Measurements from ENCODE around the gene NEMP2. TPM values are rescaled to one million over a fixed set of nuclear protein-coding genes. Genes with fewer than 3 reads are reported as not detected.

The NEMP2 gene
- total RNA-seq, 2 experiments from 2014 or later: 11.6 to 12.2 TPM

DNA sequence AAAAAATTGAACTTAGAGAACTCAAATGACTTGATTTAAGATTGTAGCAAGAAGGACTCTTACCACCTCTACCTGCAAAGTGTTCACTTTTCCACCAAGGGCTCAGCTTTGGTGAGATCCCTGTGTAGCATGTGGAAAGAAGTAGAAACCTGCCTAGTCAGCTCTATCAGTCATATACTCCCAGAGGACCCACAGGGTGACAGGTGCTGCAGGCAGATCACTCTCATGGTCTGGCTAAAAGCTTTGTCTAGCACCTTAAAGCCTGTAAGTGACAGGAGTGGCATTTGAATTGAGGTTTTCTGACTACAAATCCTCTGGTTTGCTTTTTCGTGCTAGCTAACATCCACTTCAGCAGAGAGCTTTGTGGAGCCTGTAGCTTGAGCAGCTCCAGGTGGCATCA lies 18.7 kb upstream of the NEMP2 start:
- Histone ChIP-seq H3K27me3 (ENCODE audit: control insufficient read depth in 1 of 2, insufficient read depth in 2 of 2, low read length in 2 of 2) (no peaks in the 10 kb centered on the region), H3K36me3 (ENCODE audit: insufficient read depth, low read length) (no peaks in the 10 kb centered on the region), H3K4me1 (ENCODE audit: insufficient read depth, low read length) (no peaks in the 10 kb centered on the region), H3K27ac (ENCODE audit: low read depth in 1 of 2, low read length in 2 of 2) (no peak overlapping the region), H3K9me3 (ENCODE audit: control insufficient read depth in 1 of 2, insufficient read depth in 1 of 2, low read length in 2 of 2) (peaks cover 0 to 4% of the 10 kb centered on the region in 2 experiments), H3K4me3 (ENCODE audit: low read length) (no peak overlapping the region)
- DNase-seq: no peak
- TF ChIP-seq CTCF (IDR thresholded peaks at IDR 0.05): no peak
- ChIA-PET CTCF (no interaction called here), POLR2A (interaction anchor here (0.9 kb wide), 1 partner anchor 20 kb away, joined by 3 read pairs; no protein-coding TSS in a partner anchor)
- Mint-ChIP-seq H3K9me3 (no peaks in the 10 kb centered on the region), H3K27me3 (no peaks in the 10 kb centered on the region), H3K4me3 (no peak overlapping the region), H3K27ac (no peak overlapping the region), H3K4me1 (ENCODE audit: low read depth) (peaks cover 10% of the 10 kb centered on the region), H3K36me3 (ENCODE audit: low read depth) (no peaks in the 10 kb centered on the region)
- intact Hi-C loops (cut with DNase I, micrococcal nuclease): no loop called here
- no peak for ATAC-seq (ENCODE audit: poor library complexity)

GRCh38 chr2:190551928-190552327 lies 17.4 kb upstream of the NEMP2 start:
- H3K27me3 ChIP-seq (ENCODE audit: control insufficient read depth in 1 of 2, insufficient read depth in 2 of 2, low read length in 2 of 2): no peaks in the 10 kb centered on the region
- intact Hi-C loops (cut with DNase I, micrococcal nuclease): no loop called here
- no peaks in the 10 kb centered on the region for H3K9me3 Mint-ChIP-seq
- no peak overlapping the region for H3K4me3 Mint-ChIP-seq
- no peak for TF ChIP-seq CTCF (IDR thresholded peaks at IDR 0.05)
- peaks cover 0 to 4% of the 10 kb centered on the region in 2 experiments for H3K9me3 ChIP-seq (ENCODE audit: control insufficient read depth in 1 of 2, insufficient read depth in 1 of 2, low read length in 2 of 2)
- H3K36me3 Mint-ChIP-seq (ENCODE audit: low read depth): no peaks in the 10 kb centered on the region
- H3K36me3 ChIP-seq (ENCODE audit: insufficient read depth, low read length): no peaks in the 10 kb centered on the region
- no peaks in the 10 kb centered on the region for H3K4me1 ChIP-seq (ENCODE audit: insufficient read depth, low read length)
- POLR2A ChIA-PET: interaction anchor here (1.1 kb wide), 1 partner anchor 37 kb away, joined by 3 read pairs; no protein-coding TSS in a partner anchor
- H3K4me3 ChIP-seq (ENCODE audit: low read length): no peak overlapping the region
- ATAC-seq (ENCODE audit: poor library complexity): peak; percentile 64
- peak in 1 of 14 experiments; percentile 49 for DNase-seq
- H3K27ac ChIP-seq (ENCODE audit: low read depth in 1 of 2, low read length in 2 of 2): no peak overlapping the region
- CTCF ChIA-PET: no interaction called here
- H3K27me3 Mint-ChIP-seq: no peaks in the 10 kb centered on the region
- H3K27ac Mint-ChIP-seq: no peak overlapping the region
- H3K4me1 Mint-ChIP-seq (ENCODE audit: low read depth): peaks cover 10% of the 10 kb centered on the region

GRCh38 chr2:190550137-190550536 lies 15.6 kb upstream of the NEMP2 start:
- H3K9me3 Mint-ChIP-seq: no peaks in the 10 kb centered on the region
- H3K4me3 Mint-ChIP-seq: no peak overlapping the region
- CTCF ChIA-PET: no interaction called here
- Histone ChIP-seq H3K4me1 (ENCODE audit: insufficient read depth, low read length) (no peaks in the 10 kb centered on the region), H3K9me3 (ENCODE audit: control insufficient read depth in 1 of 2, insufficient read depth in 1 of 2, low read length in 2 of 2) (peaks cover 0 to 4% of the 10 kb centered on the region in 2 experiments), H3K27ac (ENCODE audit: low read depth in 1 of 2, low read length in 2 of 2) (no peak overlapping the region), H3K4me3 (ENCODE audit: low read length) (no peak overlapping the region), H3K27me3 (ENCODE audit: control insufficient read depth in 1 of 2, insufficient read depth in 2 of 2, low read length in 2 of 2) (no peaks in the 10 kb centered on the region), H3K36me3 (ENCODE audit: insufficient read depth, low read length) (no peaks in the 10 kb centered on the region)
- POLR2A ChIA-PET: no interaction called here
- no peak overlapping the region for H3K27ac Mint-ChIP-seq
- no peaks in the 10 kb centered on the region for H3K27me3 Mint-ChIP-seq
- TF ChIP-seq CTCF (IDR thresholded peaks at IDR 0.05): no peak
- intact Hi-C loops (cut with DNase I, micrococcal nuclease): no loop called here
- DNase-seq (no peak), ATAC-seq (ENCODE audit: poor library complexity) (no peak)
- H3K4me1 Mint-ChIP-seq (ENCODE audit: low read depth): peaks cover 13% of the 10 kb centered on the region
- H3K36me3 Mint-ChIP-seq (ENCODE audit: low read depth): peaks cover 2% of the 10 kb centered on the region
